Smooth muscle cell (in vitro differentiated cells): ENCODE measurements around the gene GLB1L. TPM values are rescaled to one million over a fixed set of nuclear protein-coding genes. Genes with fewer than 3 reads are reported as not detected.

ENCODE experiments used
- DNase-seq: peaks from one replicate; lab custom pipeline; 2025; ENCODE audit not compliant: unreplicated experiment; lab: John Stamatoyannopoulos, UW
- H2AFZ ChIP-seq: fragments of 200-600 bp; sonication (generic); 2 replicates; pipeline ENCODE4 v1.6.0; 2016; ENCODE audit warnings: antibody characterized with exemption, low read depth, mild to moderate bottlenecking
- H3F3A ChIP-seq: fragments of 200-600 bp; sonication (generic); 2 replicates; pipeline ENCODE4 v1.6.0; 2017; ENCODE audit warnings: antibody characterized with exemption, low read depth
- H3K27ac ChIP-seq: fragments of 200-600 bp; sonication (generic); 2 replicates; pipeline ENCODE4 v1.5.1; 2016; ENCODE audit warnings: low read depth, mild to moderate bottlenecking
- H3K27me3 ChIP-seq: fragments of 200-600 bp; sonication (generic); 2 replicates; pipeline ENCODE4 v1.6.1; 2016; ENCODE audit warnings: low read depth, mild to moderate bottlenecking
- H3K36me3 ChIP-seq: fragments of 200-600 bp; sonication (generic); 2 replicates; pipeline ENCODE4 v1.5.1; 2016; ENCODE audit warnings: low read depth
- H3K4me1 ChIP-seq: fragments of 200-600 bp; sonication (generic); 2 replicates; pipeline ENCODE4 v1.5.1; 2016; ENCODE audit warnings: low read depth
- H3K4me2 ChIP-seq: fragments of 200-600 bp; sonication (generic); 2 replicates; pipeline ENCODE4 v1.6.0; 2016; ENCODE audit warnings: mild to moderate bottlenecking
- H3K4me3 ChIP-seq: fragments of 200-600 bp; sonication (generic); 2 replicates; pipeline ENCODE4 v1.5.1; 2016; ENCODE audit warnings: mild to moderate bottlenecking
- H3K79me2 ChIP-seq: fragments of 200-600 bp; sonication (generic); 2 replicates; pipeline ENCODE4 v1.6.0; 2016; ENCODE audit warnings: low read depth, mild to moderate bottlenecking
- H3K9ac ChIP-seq: fragments of 200-600 bp; sonication (generic); 2 replicates; pipeline ENCODE4 v1.6.0; 2016; ENCODE audit warnings: low read depth
- H3K9me3 ChIP-seq: fragments of 200-600 bp; sonication (generic); replicated peaks from 2 replicates; pipeline ENCODE4 v1.5.1; 2016; ENCODE audit warnings: low read depth
- H4K20me1 ChIP-seq: fragments of 200-600 bp; sonication (generic); 2 replicates; pipeline ENCODE4 v1.6.0; 2016; ENCODE audit warnings: low read depth
- CTCF ChIP-seq: fragments of 200-600 bp; sonication (generic); IDR thresholded peaks from 2 replicates; pipeline ENCODE4 v1.5.1; 2017; ENCODE audit warnings: borderline replicate concordance, mild to moderate bottlenecking, antibody characterized with exemption; ENCODE audit not compliant: insufficient read depth, poor library complexity, severe bottlenecking
- WGBS: methylation state at CpG from one replicate; pipeline ENCODE4 v1.1.7; 2016; ENCODE audit warnings: low lambda C conversion rate; 5-methylcytosine and 5-hydroxymethylcytosine counted together
- polyA plus RNA-seq: library from polyadenylated mRNA; unstranded; fragments of >200 nt; fragmentation: Nextera tagmentation; extraction: Ambion mirVana; gene quantifications from 2 replicates; pipeline ENCODE4 v1.2.1, GENCODE V29; 2016
- total RNA-seq: library from RNA; depleted of rRNA; stranded (reverse); fragments of >200 nt; gene quantifications from 2 replicates; pipeline ENCODE4 v1.2.3, GENCODE V29; 2014

The GLB1L gene
- total and polyA plus RNA-seq, 2 experiments from 2014 or later, result 4.1 to 26.4 TPM

GRCh38 chr2:219273937-219274336 lies 28.7 kb upstream of the GLB1L start:
- Histone ChIP-seq H4K20me1 (no peaks in the 10 kb centered on the region), H3K4me2 (peak overlapping the region; percentile 63), H3K27me3 (no peaks in the 10 kb centered on the region), H3K9me3 (no peaks in the 10 kb centered on the region), H3K9ac (peak overlapping the region; percentile 93), H3K79me2 (no peaks in the 10 kb centered on the region), H3K36me3 (no peaks in the 10 kb centered on the region), H2AFZ (no peak overlapping the region), H3F3A (peaks cover 12% of the 10 kb centered on the region), H3K27ac (peak overlapping the region; percentile 98), H3K4me3 (no peak overlapping the region), H3K4me1 (peaks cover 14% of the 10 kb centered on the region)
- TF ChIP-seq CTCF, result no peak
- 68% methylated on average over 3 of the region's 3 CpGs for WGBS
- DNase-seq, result no peak

- no peak for TF ChIP-seq CTCF
- Histone ChIP-seq H3K9me3 (no peaks in the 10 kb centered on the region), H3K4me2 (no peak overlapping the region), H3K27ac (peak overlapping the region; percentile 98), H3K79me2 (no peaks in the 10 kb centered on the region), H2AFZ (no peak overlapping the region), H3K4me3 (no peak overlapping the region), H3K9ac (no peak overlapping the region), H3F3A (peaks cover 4% of the 10 kb centered on the region), H3K4me1 (peaks cover 6% of the 10 kb centered on the region), H3K36me3 (no peaks in the 10 kb centered on the region), H4K20me1 (no peaks in the 10 kb centered on the region), H3K27me3 (no peaks in the 10 kb centered on the region)
- DNase-seq, result no peak
- 35% methylated on average over 2 of the region's 2 CpGs for WGBS
These were observed 27.8 kb upstream of the GLB1L start for GRCh38 chr2:219272995-219273394.

- H2AFZ ChIP-seq, result no peak overlapping the region
- no peaks in the 10 kb centered on the region for H3K36me3 ChIP-seq
- H3K27ac ChIP-seq, result no peak overlapping the region
- no peak overlapping the region for H3K4me2 ChIP-seq
- peaks cover 3% of the 10 kb centered on the region for H3F3A ChIP-seq
- peaks cover 3% of the 10 kb centered on the region for H3K4me1 ChIP-seq
- H3K79me2 ChIP-seq, result no peaks in the 10 kb centered on the region
- WGBS, result 90% methylated on average over 4 of the region's 4 CpGs
- no peaks in the 10 kb centered on the region for H3K9me3 ChIP-seq
- no peak for TF ChIP-seq CTCF
- H3K4me3 ChIP-seq, result no peak overlapping the region
- H3K27me3 ChIP-seq, result no peaks in the 10 kb centered on the region
- no peak overlapping the region for H3K9ac ChIP-seq
- DNase-seq, result no peak
- H4K20me1 ChIP-seq, result no peaks in the 10 kb centered on the region
These were observed 27.1 kb upstream of the GLB1L start for GRCh38 chr2:219272356-219272755.

- Histone ChIP-seq H3K9me3 (no peaks in the 10 kb centered on the region), H3K4me2 (no peak overlapping the region), H3K27me3 (no peaks in the 10 kb centered on the region), H3K79me2 (no peaks in the 10 kb centered on the region), H3K9ac (no peak overlapping the region), H2AFZ (no peak overlapping the region), H3F3A (peaks cover 3% of the 10 kb centered on the region), H3K36me3 (no peaks in the 10 kb centered on the region), H3K4me1 (peaks cover 3% of the 10 kb centered on the region), H3K27ac (no peak overlapping the region), H4K20me1 (no peaks in the 10 kb centered on the region), H3K4me3 (no peak overlapping the region)
- no peak for TF ChIP-seq CTCF
- no peak for DNase-seq
- WGBS, result 89% methylated on average over 2 of the region's 2 CpGs
These were observed 25.8 kb upstream of the GLB1L start for GRCh38 chr2:219271021-219271420.
